Measurements from ENCODE around the gene POMGNT1. TPM values are rescaled to one million over a fixed set of nuclear protein-coding genes. Genes with fewer than 3 reads are reported as not detected.

The POMGNT1 gene
- total and polyA plus RNA-seq, 2 of the 13 experiments (the other 11 are each of a cell fraction or from before 2014, with no cell fraction given), result 33.9 to 46.8 TPM

- no peaks in the 10 kb centered on the region for H3K79me2 ChIP-seq (ENCODE audit: insufficient read depth, low read length)
- H3K9me3 ChIP-seq (ENCODE audit: low read length), result no peaks in the 10 kb centered on the region
- no peak overlapping the region for H2AFZ ChIP-seq (ENCODE audit: low read length)
- DNase-seq (ENCODE audit: low spot score) (no peak), FAIRE-seq (no peak), ATAC-seq (no peak)
- no peak overlapping the region for H3K27ac ChIP-seq (ENCODE audit: extremely low read length, insufficient read depth, low read length)
- BruUV-seq (replicated peaks), result no TSS peak
- in situ Hi-C loops (cut with HindIII; ENCODE audit: extremely low pct_ligation_motif_present, low pct_unique_long_range_greater_than_20kb), result no loop called here
- no peaks in the 10 kb centered on the region for H3K36me3 ChIP-seq (replicated peaks in 1 of 2; ENCODE audit: control insufficient read depth in 1 of 2, insufficient read depth in 2 of 2, low read length in 2 of 2)
- 78% methylated on average over 3 of the region's 4 CpGs for WGBS (ENCODE audit: low lambda C conversion rate)
- ChIA-PET CTCF (ENCODE audit: low intra/inter-chr PET ratio, low total read pairs) (no interaction called here), POLR2A (no interaction called here)
- intact Hi-C loops (cut with micrococcal nuclease; ENCODE audit: unreplicated experiment), result no loop called here
- no peak for TF ChIP-seq ZNF180 (CRISPR knock-in tag; IDR thresholded peaks at IDR 0.05; ENCODE audit: borderline replicate concordance, low read depth)
- no peak for TF ChIP-seq ZNF646 (CRISPR knock-in tag; IDR thresholded peaks at IDR 0.05)
- TF ChIP-seq, protein P1, sequence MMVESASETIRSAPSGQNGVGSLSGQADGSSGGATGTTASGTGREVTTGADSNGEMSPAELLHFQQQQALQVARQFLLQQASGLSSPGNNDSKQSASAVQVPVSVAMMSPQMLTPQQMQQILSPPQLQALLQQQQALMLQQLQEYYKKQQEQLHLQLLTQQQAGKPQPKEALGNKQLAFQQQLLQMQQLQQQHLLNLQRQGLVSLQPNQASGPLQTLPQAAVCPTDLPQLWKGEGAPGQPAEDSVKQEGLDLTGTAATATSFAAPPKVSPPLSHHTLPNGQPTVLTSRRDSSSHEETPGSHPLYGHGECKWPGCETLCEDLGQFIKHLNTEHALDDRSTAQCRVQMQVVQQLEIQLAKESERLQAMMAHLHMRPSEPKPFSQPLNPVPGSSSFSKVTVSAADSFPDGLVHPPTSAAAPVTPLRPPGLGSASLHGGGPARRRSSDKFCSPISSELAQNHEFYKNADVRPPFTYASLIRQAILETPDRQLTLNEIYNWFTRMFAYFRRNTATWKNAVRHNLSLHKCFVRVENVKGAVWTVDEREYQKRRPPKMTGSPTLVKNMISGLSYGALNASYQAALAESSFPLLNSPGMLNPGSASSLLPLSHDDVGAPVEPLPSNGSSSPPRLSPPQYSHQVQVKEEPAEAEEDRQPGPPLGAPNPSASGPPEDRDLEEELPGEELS (CRISPR knock-in tag; IDR thresholded peaks at IDR 0.05), result no peak
- no peak for TF ChIP-seq ZFP36L2 (CRISPR knock-in tag; IDR thresholded peaks at IDR 0.05)
- TF ChIP-seq PHF8 (CRISPR knock-in tag; IDR thresholded peaks at IDR 0.05), result no peak
- no peak for TF ChIP-seq ZNF605 (CRISPR knock-in tag; IDR thresholded peaks at IDR 0.05)
- TF ChIP-seq ZNF614 (CRISPR knock-in tag; IDR thresholded peaks at IDR 0.05; ENCODE audit: borderline replicate concordance), result no peak
- no peak for TF ChIP-seq ZSCAN30 (CRISPR knock-in tag; IDR thresholded peaks at IDR 0.05)
- no peak for TF ChIP-seq KLF12 (CRISPR knock-in tag; IDR thresholded peaks at IDR 0.05; ENCODE audit: borderline replicate concordance)
- no peak for TF ChIP-seq TMF1 (CRISPR knock-in tag; IDR thresholded peaks at IDR 0.05; ENCODE audit: low read depth)
- TF ChIP-seq KDM6A (CRISPR knock-in tag; IDR thresholded peaks at IDR 0.05; ENCODE audit: low read depth), result no peak
- no peak for TF ChIP-seq THAP9 (CRISPR knock-in tag; IDR thresholded peaks at IDR 0.05; ENCODE audit: borderline replicate concordance)
- no peak overlapping the region for H3K4me3 ChIP-seq (replicated peaks in 1 of 3; ENCODE audit: insufficient read depth in 1 of 3, low read depth in 2 of 3, low read length in 3 of 3)
- no peak overlapping the region for H3K9ac ChIP-seq (ENCODE audit: insufficient read depth, low read depth, low read length)
- H3K4me1 ChIP-seq (ENCODE audit: insufficient read depth, low read length), result peaks cover 24% of the 10 kb centered on the region
- no peaks in the 10 kb centered on the region for H4K20me1 ChIP-seq (ENCODE audit: insufficient read depth, low read length)
- H3K27me3 ChIP-seq (ENCODE audit: control insufficient read depth in 1 of 2, insufficient read depth in 2 of 2, low read length in 2 of 2), result peaks cover 0 to 10% of the 10 kb centered on the region in 2 experiments; a peak in 1 of 5 replicates
- H3K4me2 ChIP-seq (ENCODE audit: low read depth, low read length), result no peak overlapping the region
Measured at GRCh38 chr1:46172321-46172720, 25.9 kb downstream of the POMGNT1 start.

All from HepG2 (cell line).